ENCODE measurements around the gene UBE2G1. TPM values are rescaled to one million over a fixed set of nuclear protein-coding genes. Genes with fewer than 3 reads are reported as not detected.

Gene UBE2G1
- total and polyA plus RNA-seq, 2 of the 8 experiments (the other 6 are each of a cell fraction or from before 2014, with no cell fraction given), result 73.9 to 170 TPM

DNA sequence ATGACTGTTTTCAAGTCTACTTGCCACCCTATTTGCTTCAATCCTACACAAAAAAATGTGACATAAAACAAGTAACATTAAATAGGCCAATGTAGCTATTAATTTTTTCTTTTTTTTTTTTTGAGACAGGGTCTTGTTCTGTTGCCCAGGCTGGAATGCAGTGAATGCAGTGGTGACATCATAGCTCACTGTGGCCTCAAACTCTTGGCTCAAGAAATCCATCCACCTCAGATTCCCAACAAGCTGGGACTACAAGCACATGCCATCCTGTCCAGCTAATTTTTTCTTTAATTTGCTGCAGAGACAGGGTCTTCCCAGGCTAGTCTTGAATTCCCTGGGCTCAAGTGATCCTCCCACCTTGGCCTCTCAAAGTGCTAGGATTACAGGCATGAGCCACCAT lies 132.1 kb downstream of the UBE2G1 start:
- Histone ChIP-seq H2AK5ac (ENCODE audit: low read depth, low read length) (no peak overlapping the region), H3K23ac (ENCODE audit: insufficient read length) (no peak overlapping the region), H4K20me1 (replicated peaks in 1 of 2; ENCODE audit: control insufficient read depth in 1 of 2, insufficient read depth in 2 of 2, low read length in 2 of 2) (no peaks in the 10 kb centered on the region), H3K56ac (replicated peaks; ENCODE audit: insufficient read length, low read depth, low read length) (no peak overlapping the region), H2AFZ (ENCODE audit: low read length) (no peak overlapping the region), H3K9ac (replicated peaks in 1 of 4; ENCODE audit: extremely low read depth in 1 of 4, low read depth in 3 of 4, low read length in 3 of 4) (no peak overlapping the region), H3K18ac (ENCODE audit: extremely low read depth, low read length) (no peak overlapping the region), H3K23me2 (ENCODE audit: low read depth, low read length) (no peaks in the 10 kb centered on the region), H4K91ac (replicated peaks; ENCODE audit: insufficient read length, low read length) (no peak overlapping the region), H2BK120ac (replicated peaks; ENCODE audit: low read depth, low read length) (no peak overlapping the region), H2BK15ac (ENCODE audit: low read length) (no peak overlapping the region), H3K27me3 (replicated peaks in 1 of 4; ENCODE audit: control insufficient read depth in 3 of 4, extremely low read depth in 1 of 4, insufficient read depth in 3 of 4, low read length in 3 of 4) (no peaks in the 10 kb centered on the region), H3K14ac (ENCODE audit: insufficient read length) (no peak overlapping the region), H2BK5ac (ENCODE audit: low read depth, low read length) (no peak overlapping the region), H3K9me3 (ENCODE audit: insufficient read depth in 2 of 2, low read depth in 1 of 2, low read length in 1 of 2) (no peaks in the 10 kb centered on the region), H2BK12ac (ENCODE audit: low read depth, low read length) (no peak overlapping the region), H4K8ac (ENCODE audit: extremely low read depth, insufficient read depth, low read length) (no peak overlapping the region), H3K4me2 (ENCODE audit: insufficient read depth in 1 of 2, low read depth in 2 of 2, low read length in 2 of 2) (no peak overlapping the region), H2BK20ac (ENCODE audit: low read length) (no peak overlapping the region), H3K79me2 (ENCODE audit: control insufficient read depth in 1 of 2, insufficient read depth in 2 of 2, low read length in 2 of 2) (no peaks in the 10 kb centered on the region), H3K4me3 (ENCODE audit: extremely low read depth in 1 of 4, insufficient read depth in 2 of 4, low read depth in 3 of 4, low read length in 4 of 4) (no peak overlapping the region), H3K4me1 (replicated peaks in 1 of 4; ENCODE audit: control insufficient read depth in 3 of 4, insufficient read depth in 4 of 4, low read length in 3 of 4) (no peaks in the 10 kb centered on the region), H3K79me1 (ENCODE audit: low read depth, low read length) (no peaks in the 10 kb centered on the region), H3K36me3 (ENCODE audit: control insufficient read depth in 2 of 4, insufficient read depth in 4 of 4, low read length in 3 of 4) (peaks cover 0 to 56% (median 23%) of the 10 kb centered on the region in 4 experiments; a peak in 7 of 8 replicates), H3K4ac (replicated peaks; ENCODE audit: insufficient read length, low read depth, low read length) (no peak overlapping the region), H3K27ac (ENCODE audit: low read depth, low read length) (no peak overlapping the region), H4K5ac (ENCODE audit: insufficient read length, low read depth, low read length) (no peak overlapping the region)
- DNase-seq (ENCODE audit: low read depth in 1 of 2, low spot score in 2 of 2), result no peak
- no peak for FAIRE-seq
- CTCF ChIA-PET (ENCODE audit: partially characterized antibody), result interaction anchor here (0.6 to 1.0 kb wide), 3 partner anchors 10 to 36 kb away, joined by 3 to 4 read pairs (median 3); no protein-coding TSS in a partner anchor
- POLR2A ChIA-PET (ENCODE audit: partially characterized antibody), result no interaction called here
- TF ChIP-seq CHD2 (IDR thresholded peaks at IDR 0.05; ENCODE audit: low read length) (no peak), RAD21 (IDR thresholded peaks at IDR 0.05 in 1 of 2, conservative IDR thresholded peaks at IDR 0.05 in 1 of 2; ENCODE audit: low read depth in 2 of 2, low read length in 2 of 2) (no peak), RBBP5 (IDR thresholded peaks at IDR 0.05; ENCODE audit: borderline replicate concordance, low read depth, low read length) (no peak), SP4 (IDR thresholded peaks at IDR 0.05; ENCODE audit: low read length) (no peak), USF2 (IDR thresholded peaks at IDR 0.05; ENCODE audit: low read length) (no peak), POLR2AphosphoS5 (IDR thresholded peaks at IDR 0.05; ENCODE audit: low read depth, low read length) (no peak), ATF3 (IDR thresholded peaks at IDR 0.05; ENCODE audit: insufficient read depth, low read depth, low read length) (no peak), HDAC2 (IDR thresholded peaks at IDR 0.05; ENCODE audit: borderline replicate concordance in 1 of 2, low read depth in 2 of 2, low read length in 2 of 2) (no peak)

Data from H1 (cell line).